Trophoblast cell (in vitro differentiated cells and primary cell): ENCODE data around the gene CDK10.

ENCODE experiments used
- DNase-seq, 2 donors: peaks; one replicate each; pipeline ENCODE4 v3.0.0-alpha.2; 2016
- H2AFZ ChIP-seq: 2 replicates; pipeline ENCODE4 v1.6.1; 2013; ENCODE audit warnings: low read length, moderate library complexity, mild to moderate bottlenecking; ENCODE audit not compliant: insufficient read depth, poor library complexity
- H2AK5ac ChIP-seq: 2 replicates; pipeline ENCODE4 v1.6.1; 2013; ENCODE audit warnings: mild to moderate bottlenecking, low read length
- H2BK120ac ChIP-seq: 2 replicates; pipeline ENCODE4 v1.6.1; 2013; ENCODE audit warnings: low read length, mild to moderate bottlenecking, moderate library complexity; ENCODE audit not compliant: insufficient read depth, poor library complexity
- H2BK12ac ChIP-seq: 2 replicates; pipeline ENCODE4 v1.6.1; 2013; ENCODE audit warnings: mild to moderate bottlenecking, low read length, moderate library complexity
- H2BK5ac ChIP-seq: 2 replicates; pipeline ENCODE4 v1.6.1; 2013; ENCODE audit warnings: low read length, low read depth, moderate library complexity, mild to moderate bottlenecking; ENCODE audit not compliant: poor library complexity
- H3K14ac ChIP-seq: 2 replicates; pipeline ENCODE4 v1.6.1; 2013; ENCODE audit warnings: mild to moderate bottlenecking, low read length
- H3K18ac ChIP-seq: 2 replicates; pipeline ENCODE4 v1.6.1; 2013; ENCODE audit warnings: mild to moderate bottlenecking, low read length
- H3K23ac ChIP-seq: 2 replicates; pipeline ENCODE4 v1.6.1; 2013; ENCODE audit warnings: low read length
- H3K27ac ChIP-seq: 2 replicates; pipeline ENCODE4 v1.5.1; 2013; ENCODE audit warnings: low read depth, mild to moderate bottlenecking, inconsistent platforms, low read length, moderate library complexity
- H3K27me3 ChIP-seq: 2 replicates; pipeline ENCODE4 v1.6.1; 2013; ENCODE audit warnings: inconsistent platforms, mild to moderate bottlenecking, low read length, moderate library complexity; ENCODE audit not compliant: insufficient read depth
- H3K36me3 ChIP-seq, 2 experiments: 1 replicate in 1 of 2; 2 replicates in 1 of 2; pipeline ENCODE4 v1.6.1; 2013; ENCODE audit warnings: low read length in 2 of 2, mild to moderate bottlenecking in 2 of 2, moderate library complexity in 1 of 2; ENCODE audit not compliant: insufficient read depth in 2 of 2, control insufficient read depth in 1 of 2
- H3K4ac ChIP-seq: 2 replicates; pipeline ENCODE4 v1.6.1; 2013; ENCODE audit warnings: low read depth, mild to moderate bottlenecking, low read length, moderate library complexity
- H3K4me1 ChIP-seq, 2 experiments: 1 replicate in 1 of 2; 2 replicates in 1 of 2; pipeline ENCODE4 v1.6.1; 2013; ENCODE audit warnings: low read length in 2 of 2, mild to moderate bottlenecking in 2 of 2, moderate library complexity in 1 of 2; ENCODE audit not compliant: insufficient read depth in 2 of 2, control insufficient read depth in 1 of 2
- H3K4me2 ChIP-seq: 2 replicates; pipeline ENCODE4 v1.6.1; 2013; ENCODE audit warnings: inconsistent platforms, mild to moderate bottlenecking, low read length, moderate library complexity
- H3K4me3 ChIP-seq: 2 replicates; pipeline ENCODE4 v1.5.1; 2013; ENCODE audit warnings: mild to moderate bottlenecking, low read depth, low read length, inconsistent platforms
- H3K79me1 ChIP-seq: one replicate; pipeline ENCODE4 v1.6.1; 2013; ENCODE audit warnings: low read length
- H3K79me2 ChIP-seq: 2 replicates; pipeline ENCODE4 v1.6.1; 2013; ENCODE audit warnings: low read length, mild to moderate bottlenecking; ENCODE audit not compliant: control insufficient read depth, insufficient read depth, poor library complexity
- H3K9ac ChIP-seq: 2 replicates; pipeline ENCODE4 v1.6.1; 2013; ENCODE audit warnings: mild to moderate bottlenecking, low read length
- H3K9me3 ChIP-seq: 2 replicates; pipeline ENCODE4 v1.6.1; 2013; ENCODE audit warnings: low read depth, mild to moderate bottlenecking, control low read depth, inconsistent platforms, low read length; ENCODE audit not compliant: insufficient read depth
- H4K12ac ChIP-seq: 2 replicates; pipeline ENCODE4 v1.6.1; 2013; ENCODE audit warnings: low read depth, mild to moderate bottlenecking, low read length, moderate library complexity
- H4K8ac ChIP-seq: 2 replicates; pipeline ENCODE4 v1.6.1; 2013; ENCODE audit warnings: low read depth, mild to moderate bottlenecking, low read length, moderate library complexity
- H4K91ac ChIP-seq: one replicate; pipeline ENCODE4 v1.6.1; 2013; ENCODE audit warnings: low read depth, mild to moderate bottlenecking, low read length, moderate library complexity
- WGBS: extraction: QIAGEN DNeasy Blood & Tissue Kit; methylation state at CpG from one replicate; pipeline ENCODE4 v1.1.7; 2013; ENCODE audit warnings: missing lambda C conversion rate; ENCODE audit not compliant: insufficient read length, insufficient coverage; ENCODE audit errors: extremely low coverage; 5-methylcytosine and 5-hydroxymethylcytosine counted together

Gene CDK10

GRCh38 chr16:89646270-89646669 lies 40.2 kb upstream of the CDK10 start:
- Histone ChIP-seq H3K18ac (no peak overlapping the region), H3K14ac (no peak overlapping the region), H2BK120ac (no peak overlapping the region), H3K9me3 (peaks cover 9% of the 10 kb centered on the region), H2AK5ac (no peak overlapping the region), H3K23ac (no peak overlapping the region), H3K4me2 (no peak overlapping the region), H3K27ac (no peak overlapping the region), H2AFZ (no peak overlapping the region), H3K4me3 (no peak overlapping the region), H3K79me1 (no peaks in the 10 kb centered on the region), H3K79me2 (no peaks in the 10 kb centered on the region), H4K8ac (no peak overlapping the region), H3K4me1 (no peaks in the 10 kb centered on the region), H4K91ac (no peak overlapping the region), H2BK5ac (no peak overlapping the region), H2BK12ac (no peak overlapping the region), H3K36me3 (peaks cover 53 to 56% of the 10 kb centered on the region in 2 experiments), H3K4ac (no peak overlapping the region), H4K12ac (no peak overlapping the region), H3K27me3 (no peaks in the 10 kb centered on the region), H3K9ac (no peak overlapping the region)
- no peak for DNase-seq
- WGBS, result no CpG with 5 or more reads among the region's 22 CpGs

GRCh38 chr16:89646906-89647305 lies 39.6 kb upstream of the CDK10 start:
- Histone ChIP-seq H4K8ac (no peak overlapping the region), H3K79me2 (no peaks in the 10 kb centered on the region), H3K4me1 (no peaks in the 10 kb centered on the region), H3K4me3 (no peak overlapping the region), H3K9ac (no peak overlapping the region), H2BK5ac (no peak overlapping the region), H3K23ac (no peak overlapping the region), H3K4me2 (no peak overlapping the region), H3K36me3 (peaks cover 59% of the 10 kb centered on the region in 2 experiments), H4K12ac (no peak overlapping the region), H2AFZ (no peak overlapping the region), H3K4ac (no peak overlapping the region), H4K91ac (no peak overlapping the region), H3K27me3 (no peaks in the 10 kb centered on the region), H2BK12ac (no peak overlapping the region), H2BK120ac (no peak overlapping the region), H3K14ac (no peak overlapping the region), H2AK5ac (no peak overlapping the region), H3K79me1 (no peaks in the 10 kb centered on the region), H3K18ac (no peak overlapping the region), H3K9me3 (peaks cover 9% of the 10 kb centered on the region), H3K27ac (no peak overlapping the region)
- peak; percentile 21 to 36 for DNase-seq
- no CpG with 5 or more reads among the region's 12 CpGs for WGBS

- Histone ChIP-seq H3K18ac (no peak overlapping the region), H2BK120ac (no peak overlapping the region), H3K23ac (no peak overlapping the region), H3K79me1 (no peaks in the 10 kb centered on the region), H4K91ac (no peak overlapping the region), H2BK12ac (no peak overlapping the region), H4K12ac (no peak overlapping the region), H3K27ac (no peak overlapping the region), H2AFZ (no peak overlapping the region), H3K9ac (no peak overlapping the region), H2BK5ac (no peak overlapping the region), H3K14ac (no peak overlapping the region), H3K36me3 (peaks cover 46 to 47% of the 10 kb centered on the region in 2 experiments), H2AK5ac (no peak overlapping the region), H3K4ac (no peak overlapping the region), H3K4me3 (no peak overlapping the region), H3K4me1 (peaks cover 3 to 4% of the 10 kb centered on the region in 2 experiments), H3K27me3 (no peaks in the 10 kb centered on the region), H3K4me2 (no peak overlapping the region), H3K79me2 (peaks cover 3% of the 10 kb centered on the region), H4K8ac (no peak overlapping the region), H3K9me3 (peaks cover 3% of the 10 kb centered on the region)
- WGBS, result no CpG with 5 or more reads among the region's 15 CpGs
- DNase-seq, result no peak
Measured at GRCh38 chr16:89651584-89651983, 34.9 kb upstream of the CDK10 start.

GRCh38 chr16:89653656-89654295 lies 32.7 kb upstream of the CDK10 start:
- H4K91ac ChIP-seq, result no peak overlapping the region
- H3K36me3 ChIP-seq, result peaks cover 31 to 32% of the 10 kb centered on the region in 2 experiments
- no peak overlapping the region for H3K23ac ChIP-seq
- no peak overlapping the region for H3K18ac ChIP-seq
- H3K4ac ChIP-seq, result no peak overlapping the region
- no peak for DNase-seq
- H2AFZ ChIP-seq, result no peak overlapping the region
- H3K27me3 ChIP-seq, result no peaks in the 10 kb centered on the region
- peaks cover 9 to 11% of the 10 kb centered on the region in 2 experiments for H3K4me1 ChIP-seq
- H2AK5ac ChIP-seq, result no peak overlapping the region
- no peak overlapping the region for H2BK120ac ChIP-seq
- WGBS, result no CpG with 5 or more reads among the region's 10 CpGs
- H2BK5ac ChIP-seq, result no peak overlapping the region
- no peak overlapping the region for H3K9ac ChIP-seq
- H2BK12ac ChIP-seq, result no peak overlapping the region
- H3K79me2 ChIP-seq, result peaks cover 17% of the 10 kb centered on the region
- no peak overlapping the region for H3K4me3 ChIP-seq
- H3K4me2 ChIP-seq, result no peak overlapping the region
- no peak overlapping the region for H4K12ac ChIP-seq
- no peaks in the 10 kb centered on the region for H3K9me3 ChIP-seq
- peaks cover 6% of the 10 kb centered on the region for H3K79me1 ChIP-seq
- H3K27ac ChIP-seq, result no peak overlapping the region
- no peak overlapping the region for H3K14ac ChIP-seq
- H4K8ac ChIP-seq, result no peak overlapping the region
